ENCODE data around the gene TIGD3. TPM values are rescaled to one million over a fixed set of nuclear protein-coding genes. Genes with fewer than 3 reads are reported as not detected.

The TIGD3 gene
- total and polyA plus RNA-seq, 10 of the 15 experiments (the other 5 are each of a cell fraction or from before 2014, with no cell fraction given) = 0.13 to 1.4 (median 0.57) TPM

GRCh38 chr11:65362320-65362931 is 7.9 kb downstream of the TIGD3 start (continued):
- TF ChIP-seq, protein P1, sequence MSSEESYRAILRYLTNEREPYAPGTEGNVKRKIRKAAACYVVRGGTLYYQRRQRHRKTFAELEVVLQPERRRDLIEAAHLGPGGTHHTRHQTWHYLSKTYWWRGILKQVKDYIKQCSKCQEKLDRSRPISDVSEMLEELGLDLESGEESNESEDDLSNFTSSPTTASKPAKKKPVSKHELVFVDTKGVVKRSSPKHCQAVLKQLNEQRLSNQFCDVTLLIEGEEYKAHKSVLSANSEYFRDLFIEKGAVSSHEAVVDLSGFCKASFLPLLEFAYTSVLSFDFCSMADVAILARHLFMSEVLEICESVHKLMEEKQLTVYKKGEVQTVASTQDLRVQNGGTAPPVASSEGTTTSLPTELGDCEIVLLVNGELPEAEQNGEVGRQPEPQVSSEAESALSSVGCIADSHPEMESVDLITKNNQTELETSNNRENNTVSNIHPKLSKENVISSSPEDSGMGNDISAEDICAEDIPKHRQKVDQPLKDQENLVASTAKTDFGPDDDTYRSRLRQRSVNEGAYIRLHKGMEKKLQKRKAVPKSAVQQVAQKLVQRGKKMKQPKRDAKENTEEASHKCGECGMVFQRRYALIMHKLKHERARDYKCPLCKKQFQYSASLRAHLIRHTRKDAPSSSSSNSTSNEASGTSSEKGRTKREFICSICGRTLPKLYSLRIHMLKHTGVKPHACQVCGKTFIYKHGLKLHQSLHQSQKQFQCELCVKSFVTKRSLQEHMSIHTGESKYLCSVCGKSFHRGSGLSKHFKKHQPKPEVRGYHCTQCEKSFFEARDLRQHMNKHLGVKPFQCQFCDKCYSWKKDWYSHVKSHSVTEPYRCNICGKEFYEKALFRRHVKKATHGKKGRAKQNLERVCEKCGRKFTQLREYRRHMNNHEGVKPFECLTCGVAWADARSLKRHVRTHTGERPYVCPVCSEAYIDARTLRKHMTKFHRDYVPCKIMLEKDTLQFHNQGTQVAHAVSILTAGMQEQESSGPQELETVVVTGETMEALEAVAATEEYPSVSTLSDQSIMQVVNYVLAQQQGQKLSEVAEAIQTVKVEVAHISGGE (CRISPR knock-in tag; IDR thresholded peaks at IDR 0.05) = no peak
- no peak for TF ChIP-seq TAF1 (IDR thresholded peaks at IDR 0.05; ENCODE audit: borderline replicate concordance, low read depth, low read length)
- no peak for TF ChIP-seq MAX (IDR thresholded peaks at IDR 0.05; ENCODE audit: low read depth, low read length)
- TF ChIP-seq NR2F1 (conservative IDR thresholded peaks at IDR 0.05) = peak; percentile 85
- no peak for TF ChIP-seq RB1 (IDR thresholded peaks at IDR 0.05; ENCODE audit: borderline replicate concordance)
- peak; percentile 77 for TF ChIP-seq MTA2 (IDR thresholded peaks at IDR 0.05; ENCODE audit: low read depth)
- TF ChIP-seq POLR2AphosphoS5 (IDR thresholded peaks at IDR 0.05; ENCODE audit: low read length) = no peak; the same call in 1 of the 2 replicates
- TF ChIP-seq STAT3 (IDR thresholded peaks at IDR 0.05; ENCODE audit: low read depth, low read length) = no peak
- no peak for TF ChIP-seq BMI1 (IDR thresholded peaks at IDR 0.05; ENCODE audit: borderline replicate concordance)
- no peak for TF ChIP-seq CBFB (IDR thresholded peaks at IDR 0.05; ENCODE audit: low read depth)
- no peak for TF ChIP-seq NR2C2 (IDR thresholded peaks at IDR 0.05; ENCODE audit: borderline replicate concordance, control insufficient read depth, insufficient read length, low read depth)
- TF ChIP-seq, protein P2, sequence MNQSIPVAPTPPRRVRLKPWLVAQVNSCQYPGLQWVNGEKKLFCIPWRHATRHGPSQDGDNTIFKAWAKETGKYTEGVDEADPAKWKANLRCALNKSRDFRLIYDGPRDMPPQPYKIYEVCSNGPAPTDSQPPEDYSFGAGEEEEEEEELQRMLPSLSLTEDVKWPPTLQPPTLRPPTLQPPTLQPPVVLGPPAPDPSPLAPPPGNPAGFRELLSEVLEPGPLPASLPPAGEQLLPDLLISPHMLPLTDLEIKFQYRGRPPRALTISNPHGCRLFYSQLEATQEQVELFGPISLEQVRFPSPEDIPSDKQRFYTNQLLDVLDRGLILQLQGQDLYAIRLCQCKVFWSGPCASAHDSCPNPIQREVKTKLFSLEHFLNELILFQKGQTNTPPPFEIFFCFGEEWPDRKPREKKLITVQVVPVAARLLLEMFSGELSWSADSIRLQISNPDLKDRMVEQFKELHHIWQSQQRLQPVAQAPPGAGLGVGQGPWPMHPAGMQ (IDR thresholded peaks at IDR 0.05; ENCODE audit: borderline replicate concordance) = no peak
- no peak for TF ChIP-seq SMAD5 (IDR thresholded peaks at IDR 0.05; ENCODE audit: low read depth)
- TF ChIP-seq ZBTB33 (IDR thresholded peaks at IDR 0.05) = no peak
- TF ChIP-seq CBX3 (IDR thresholded peaks at IDR 0.05; ENCODE audit: borderline replicate concordance, low read depth) = no peak
- TF ChIP-seq ZBTB4 (CRISPR knock-in tag; IDR thresholded peaks at IDR 0.05) = no peak
- peak; percentile 78 for TF ChIP-seq RUNX3 (IDR thresholded peaks at IDR 0.05; ENCODE audit: low read length)
- TF ChIP-seq PBX3 (IDR thresholded peaks at IDR 0.05; ENCODE audit: insufficient replicate concordance, low read depth, low read length) = peak; percentile 60
- TF ChIP-seq SPI1 (IDR thresholded peaks at IDR 0.05; ENCODE audit: borderline replicate concordance, insufficient read depth, low read depth, low read length) = peak; percentile 30; the same call in 1 of the 2 replicates
